Osteocyte (in vitro differentiated cells): ENCODE results near the gene GRIPAP1. TPM values are rescaled to one million over a fixed set of nuclear protein-coding genes. Genes with fewer than 3 reads are reported as not detected.
A peak's percentile ranks its signal among the peaks of the same experiment; 100 is the strongest.

Experiments used
- DNase-seq: peaks from one replicate; pipeline ENCODE4 v3.0.0; 2021; ENCODE audit warnings: mixed read lengths; ENCODE audit not compliant: unreplicated experiment; ENCODE audit errors: extremely low spot score
- H3K27ac Mint-ChIP-seq: one replicate; pipeline ENCODE4 v1.8.0; 2021; ENCODE audit warnings: mild to moderate bottlenecking, mixed read lengths; ENCODE audit not compliant: unreplicated experiment
- H3K27me3 Mint-ChIP-seq: one replicate; pipeline ENCODE4 v1.8.0; 2021; ENCODE audit warnings: mixed read lengths; ENCODE audit not compliant: unreplicated experiment
- H3K36me3 Mint-ChIP-seq: one replicate; pipeline ENCODE4 v1.8.0; 2021; ENCODE audit warnings: mixed read lengths; ENCODE audit not compliant: unreplicated experiment
- H3K4me1 Mint-ChIP-seq: one replicate; pipeline ENCODE4 v1.8.0; 2021; ENCODE audit warnings: mixed read lengths; ENCODE audit not compliant: unreplicated experiment
- H3K4me3 Mint-ChIP-seq: one replicate; pipeline ENCODE4 v1.8.0; 2021; ENCODE audit warnings: mild to moderate bottlenecking, moderate library complexity, mixed read lengths; ENCODE audit not compliant: unreplicated experiment
- H3K9me3 Mint-ChIP-seq: one replicate; pipeline ENCODE4 v1.8.0; 2021; ENCODE audit warnings: mixed read lengths; ENCODE audit not compliant: unreplicated experiment
- total RNA-seq: library from RNA; stranded (reverse); gene quantifications from 2 replicates; pipeline ENCODE4 v1.2.1, GENCODE V29; 2021
- TF ChIP-seq, protein P1 (sequence below): fragments of 200-600 bp; sonication (generic); IDR thresholded peaks from 2 replicates; pipeline ENCODE4 v1.5.0; 2021; ENCODE audit warnings: antibody characterized with exemption, mild to moderate bottlenecking, moderate library complexity

The GRIPAP1 gene
- total RNA-seq, 1 donor from 2014 or later = 48.5 TPM

DNA sequence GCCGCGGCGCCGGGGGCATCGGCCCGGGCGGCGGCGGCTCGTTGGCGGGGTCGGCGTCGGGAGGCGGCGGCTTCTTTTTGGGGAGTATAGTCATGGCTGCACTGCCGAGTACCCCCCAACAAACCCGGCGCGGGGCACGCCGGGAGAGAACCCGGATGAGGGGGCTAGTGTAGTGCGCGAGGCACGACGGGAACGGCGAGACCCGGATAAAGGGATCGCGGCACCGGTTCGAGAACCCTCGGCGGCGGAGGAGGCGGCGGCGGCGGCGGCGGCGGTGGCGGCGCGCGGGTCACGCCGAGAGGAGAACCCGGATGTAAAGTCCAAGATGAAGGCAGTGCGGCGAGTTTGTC, 44.6 kb downstream of the GRIPAP1 start, which contains the start of gene OTUD5:
OTUD5 (minus strand) TSS at position 131 of the 350 bp plus-strand sequence; CDS start at position 94, 37 bp downstream.
- Mint-ChIP-seq H3K27me3 (no peaks in the 10 kb centered on the region), H3K4me3 (peak within 1 kb of the TSS; percentile 97), H3K36me3 (peaks cover 2% of the 10 kb centered on the region), H3K27ac (peak within 1 kb of the TSS; percentile 100), H3K4me1 (peaks cover 16% of the 10 kb centered on the region), H3K9me3 (no peaks in the 10 kb centered on the region)
- TF ChIP-seq, protein P1, sequence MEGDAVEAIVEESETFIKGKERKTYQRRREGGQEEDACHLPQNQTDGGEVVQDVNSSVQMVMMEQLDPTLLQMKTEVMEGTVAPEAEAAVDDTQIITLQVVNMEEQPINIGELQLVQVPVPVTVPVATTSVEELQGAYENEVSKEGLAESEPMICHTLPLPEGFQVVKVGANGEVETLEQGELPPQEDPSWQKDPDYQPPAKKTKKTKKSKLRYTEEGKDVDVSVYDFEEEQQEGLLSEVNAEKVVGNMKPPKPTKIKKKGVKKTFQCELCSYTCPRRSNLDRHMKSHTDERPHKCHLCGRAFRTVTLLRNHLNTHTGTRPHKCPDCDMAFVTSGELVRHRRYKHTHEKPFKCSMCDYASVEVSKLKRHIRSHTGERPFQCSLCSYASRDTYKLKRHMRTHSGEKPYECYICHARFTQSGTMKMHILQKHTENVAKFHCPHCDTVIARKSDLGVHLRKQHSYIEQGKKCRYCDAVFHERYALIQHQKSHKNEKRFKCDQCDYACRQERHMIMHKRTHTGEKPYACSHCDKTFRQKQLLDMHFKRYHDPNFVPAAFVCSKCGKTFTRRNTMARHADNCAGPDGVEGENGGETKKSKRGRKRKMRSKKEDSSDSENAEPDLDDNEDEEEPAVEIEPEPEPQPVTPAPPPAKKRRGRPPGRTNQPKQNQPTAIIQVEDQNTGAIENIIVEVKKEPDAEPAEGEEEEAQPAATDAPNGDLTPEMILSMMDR = no peak
- no peak for DNase-seq

DNA sequence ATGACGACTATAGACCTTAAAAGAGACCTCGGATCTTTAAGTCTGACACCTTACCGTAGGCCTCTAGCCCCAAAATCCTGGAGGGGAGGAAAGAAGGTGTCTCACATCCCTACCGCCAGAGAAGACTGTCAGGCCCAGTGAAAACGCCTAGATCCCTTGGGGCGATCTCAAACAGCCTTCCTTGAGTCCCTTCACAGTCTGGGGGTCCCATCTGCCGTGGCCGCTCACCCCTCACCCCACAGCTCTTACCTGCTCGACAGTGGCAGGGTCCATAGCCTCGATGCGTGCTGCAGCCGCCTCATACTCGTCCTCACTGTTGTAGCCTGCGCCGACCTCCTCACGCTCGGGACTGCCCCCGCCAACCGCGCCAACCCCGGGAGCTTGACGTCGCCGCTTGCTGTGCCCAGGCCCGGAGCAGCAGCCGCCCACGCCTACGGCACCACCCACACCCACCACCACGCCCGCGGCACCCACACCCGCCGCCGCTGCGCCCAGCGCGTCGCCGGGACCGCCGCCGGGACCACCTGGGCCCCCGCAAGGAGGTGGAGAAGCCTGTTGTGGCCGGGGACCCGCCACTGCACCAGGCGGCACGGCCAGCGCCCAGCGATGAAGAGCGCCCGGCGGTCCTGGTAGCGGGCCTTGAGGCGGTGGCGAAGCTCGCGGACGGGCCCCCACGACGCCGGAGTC, 45.2 kb downstream of the GRIPAP1 start:
- H3K9me3 Mint-ChIP-seq = no peaks in the 10 kb centered on the region
- H3K27me3 Mint-ChIP-seq = no peaks in the 10 kb centered on the region
- TF ChIP-seq, protein P1 = no peak
- H3K27ac Mint-ChIP-seq = peak overlapping the region; percentile 76
- H3K36me3 Mint-ChIP-seq = peaks cover 2% of the 10 kb centered on the region
- H3K4me3 Mint-ChIP-seq = peak overlapping the region; percentile 74
- no peak for DNase-seq
- peaks cover 16% of the 10 kb centered on the region for H3K4me1 Mint-ChIP-seq

DNA sequence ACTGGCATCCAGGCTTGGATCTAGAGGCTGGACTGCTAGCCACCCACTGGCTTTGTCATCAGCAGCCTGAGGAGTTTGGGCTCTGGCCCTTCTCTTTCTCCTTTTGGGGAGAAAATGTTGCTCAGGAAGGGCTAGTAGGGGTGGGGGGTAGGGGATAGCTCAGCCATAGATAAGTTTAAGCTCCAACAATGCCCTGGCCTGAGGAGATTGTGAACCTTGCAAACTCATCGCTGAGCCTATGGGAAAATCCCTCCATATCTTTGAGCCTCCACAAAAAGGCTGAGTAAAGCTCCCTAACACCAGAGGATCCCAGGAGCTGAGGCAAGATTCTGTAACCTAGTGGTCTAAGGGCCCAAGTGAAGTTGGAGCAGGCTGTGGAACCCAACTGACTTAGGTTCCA, 53.5 kb downstream of the GRIPAP1 start:
- H3K4me1 Mint-ChIP-seq = peaks cover 6% of the 10 kb centered on the region
- H3K27me3 Mint-ChIP-seq = no peaks in the 10 kb centered on the region
- H3K9me3 Mint-ChIP-seq = no peaks in the 10 kb centered on the region
- H3K4me3 Mint-ChIP-seq = no peak overlapping the region
- no peak overlapping the region for H3K27ac Mint-ChIP-seq
- no peak for DNase-seq
- TF ChIP-seq, protein P1 = no peak
- H3K36me3 Mint-ChIP-seq = no peaks in the 10 kb centered on the region

DNA sequence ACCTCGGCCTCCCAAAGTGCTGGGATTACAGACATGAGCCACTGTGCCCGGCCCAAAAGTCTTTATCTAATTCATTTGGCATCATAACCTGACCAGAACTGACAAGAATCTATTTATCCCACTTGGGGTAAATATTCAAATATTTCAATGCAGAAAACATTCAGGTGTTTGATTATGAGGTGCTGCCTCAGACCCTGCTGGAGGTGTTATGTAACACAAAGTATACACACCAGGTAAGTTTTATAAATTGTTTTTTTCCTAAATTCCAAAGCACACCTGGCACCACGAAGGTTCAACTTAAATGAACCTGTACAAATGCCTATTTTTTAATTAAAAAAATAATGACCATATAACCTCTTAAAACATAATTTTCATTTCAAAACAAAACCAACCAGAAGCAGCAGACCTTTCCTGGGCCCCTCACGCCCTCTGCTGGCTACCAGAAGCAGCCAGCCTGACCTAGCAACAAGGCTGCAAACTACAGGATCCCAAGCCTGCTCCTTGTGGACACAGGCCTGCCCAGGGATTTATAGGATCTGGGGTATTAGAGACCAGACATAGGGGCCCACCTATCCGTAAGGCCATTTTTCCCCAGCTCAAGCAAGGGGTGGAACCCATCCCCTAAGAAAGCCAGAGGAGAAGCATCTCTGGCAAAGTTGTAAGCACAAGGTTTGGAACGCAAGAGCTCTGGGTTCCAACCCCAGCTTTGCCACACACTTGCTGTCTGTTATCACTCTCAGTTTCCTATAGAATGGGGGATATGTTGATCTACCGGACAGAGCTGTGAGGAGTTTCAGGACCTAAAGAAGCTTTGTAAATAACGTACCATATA, 56.3 kb downstream of the GRIPAP1 start:
- Mint-ChIP-seq H3K9me3 (peaks cover 5% of the 10 kb centered on the region), H3K27me3 (no peaks in the 10 kb centered on the region), H3K4me3 (no peak overlapping the region), H3K4me1 (peaks cover 5% of the 10 kb centered on the region), H3K27ac (peak overlapping the region; percentile 12), H3K36me3 (peaks cover 2% of the 10 kb centered on the region)
- DNase-seq = no peak
- TF ChIP-seq, protein P1 = peak; percentile 73

DNA sequence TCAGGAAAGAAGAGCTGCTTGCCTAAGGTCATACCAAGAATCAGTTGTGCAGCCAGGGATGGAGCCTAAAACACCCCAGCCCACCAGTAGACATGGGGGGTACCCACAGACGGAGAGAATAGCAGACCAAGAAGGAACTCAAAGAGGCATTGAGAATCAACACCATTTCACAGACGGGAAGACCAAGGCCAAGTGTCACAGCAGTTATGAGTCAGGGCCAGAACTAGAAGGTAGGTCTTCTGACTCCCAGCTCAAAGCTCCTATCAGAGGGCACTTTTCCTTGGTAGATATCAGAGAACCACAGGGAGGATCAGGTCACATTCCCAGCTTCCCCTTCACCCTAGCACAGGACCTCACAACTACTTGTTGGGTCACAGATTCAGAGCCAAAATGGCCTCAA, 59.2 kb downstream of the GRIPAP1 start:
- no peaks in the 10 kb centered on the region for H3K27me3 Mint-ChIP-seq
- no peak overlapping the region for H3K4me3 Mint-ChIP-seq
- peaks cover 5% of the 10 kb centered on the region for H3K36me3 Mint-ChIP-seq
- TF ChIP-seq, protein P1 = no peak
- peaks cover 5% of the 10 kb centered on the region for H3K4me1 Mint-ChIP-seq
- peaks cover 5% of the 10 kb centered on the region for H3K9me3 Mint-ChIP-seq
- no peak overlapping the region for H3K27ac Mint-ChIP-seq
- DNase-seq = no peak
